LoVo (cell line): ENCODE measurements around the gene ARPC1A.
"Not testable (repeated sequence)": the region's sequence is repeated elsewhere in the genome, so short reads cannot be mapped to it uniquely, and the experiment has no call there.

Experiments used
- DNase-seq: peaks from one replicate; pipeline ENCODE4 v3.0.0-alpha.2; 2016; ENCODE audit warnings: low spot score

ARPC1A gene

DNA sequence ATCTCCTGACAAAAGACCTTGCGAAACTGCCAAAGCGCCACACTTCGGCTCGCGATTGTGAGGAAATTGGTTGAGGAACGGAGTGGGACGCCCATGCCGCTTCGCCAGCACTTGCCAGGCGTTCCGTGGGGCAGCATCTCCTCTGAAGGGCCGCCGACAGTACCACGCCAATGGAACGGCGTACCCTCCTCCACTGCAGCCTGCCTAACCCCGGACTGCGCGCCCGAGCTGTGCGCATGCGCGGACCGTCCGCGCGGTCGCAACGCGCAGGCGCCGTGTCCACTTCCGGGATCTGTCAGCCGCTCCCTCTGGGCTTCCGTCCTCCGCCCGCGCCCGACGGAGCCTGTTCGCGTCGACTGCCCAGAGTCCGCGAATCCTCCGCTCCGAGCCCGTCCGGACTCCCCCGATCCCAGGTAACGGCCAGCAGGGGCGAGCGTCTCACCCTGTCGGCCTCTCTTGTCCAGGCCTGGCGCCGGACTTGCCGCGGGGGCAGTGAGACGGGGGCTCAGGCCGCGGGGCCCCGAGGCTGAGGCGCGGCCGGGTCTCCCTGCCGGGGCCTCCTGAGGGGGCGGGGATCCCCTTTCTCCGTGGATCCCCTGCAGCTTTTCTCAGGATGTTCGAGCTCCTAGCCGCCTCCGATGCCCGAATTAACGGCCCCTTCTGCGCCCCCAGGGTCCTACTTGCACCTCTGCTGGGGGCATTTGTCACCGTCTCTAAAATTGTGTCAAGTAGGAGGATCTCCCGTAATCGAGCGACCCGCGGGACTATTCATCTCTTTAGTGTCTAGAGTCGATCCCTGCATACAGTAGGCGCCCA lies at the start of gene ARPC1A:
Gene ARPC1A (plus strand): TSS at position 307 of the 816 bp plus-strand sequence. CDS start 7,456 bp downstream, outside the sequence.
- DNase-seq = peak; percentile 99

- DNase-seq = no peak
Observed at GRCh38 chr7:99278180-99278579, 47.5 kb upstream of the ARPC1A start.

DNA sequence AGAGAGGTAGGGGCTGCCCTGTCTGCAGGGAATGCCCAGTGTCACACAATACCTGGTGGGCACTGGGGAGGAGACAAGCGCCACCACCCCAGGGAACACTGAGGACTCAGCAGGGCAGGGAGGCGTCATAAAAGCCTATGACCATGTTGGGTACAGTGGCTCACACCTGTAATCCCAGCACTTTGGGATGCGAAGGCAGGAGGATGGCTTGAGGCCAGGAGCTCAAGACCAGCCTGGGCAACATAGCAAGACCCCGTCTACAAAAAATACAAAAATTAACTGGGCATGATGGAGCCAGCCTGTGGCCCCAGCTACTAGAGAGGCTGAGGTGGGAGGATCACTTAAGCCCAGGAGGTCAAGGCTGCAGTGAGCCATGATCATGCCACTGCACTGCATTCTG lies 41.5 kb upstream of the ARPC1A start:
- DNase-seq = not testable (repeated sequence)

DNA sequence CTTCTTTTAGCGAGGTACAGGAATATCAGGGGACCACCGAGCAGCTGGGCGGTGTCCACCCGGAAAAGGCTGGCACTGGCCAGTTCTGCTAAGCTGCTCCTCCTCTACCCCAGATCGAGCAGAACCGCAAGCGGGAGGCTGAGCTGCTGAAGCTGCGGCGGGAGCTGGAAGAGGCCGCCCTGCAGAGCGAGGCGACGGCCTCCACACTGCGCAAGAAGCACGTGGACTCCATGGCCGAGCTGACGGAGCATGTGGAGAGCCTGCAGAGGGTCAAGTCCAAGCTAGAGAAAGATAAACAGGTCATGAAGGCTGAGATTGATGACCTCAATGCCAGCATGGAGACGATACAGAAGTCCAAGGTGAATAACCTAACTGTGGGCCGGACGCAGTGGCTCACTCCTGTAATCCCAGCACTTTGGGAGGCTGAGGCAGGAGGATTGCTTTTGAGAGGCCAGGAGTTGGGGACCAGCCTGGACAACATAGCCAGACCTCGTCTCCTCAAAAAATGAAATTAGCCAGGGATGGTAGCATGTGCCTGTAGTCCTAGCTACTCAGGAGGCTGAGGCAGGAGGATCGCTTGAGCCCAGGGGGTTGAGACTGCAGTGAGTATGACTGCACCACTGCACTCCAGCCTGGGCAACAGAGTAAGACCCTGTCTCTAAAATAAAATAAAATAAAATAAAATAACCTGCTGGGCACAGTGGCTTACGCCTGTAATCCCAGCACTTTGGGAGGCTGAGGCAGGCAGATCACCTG lies 37.7 kb upstream of the ARPC1A start:
- no peak for DNase-seq

GRCh38 chr7:99289185-99289584 lies 36.5 kb upstream of the ARPC1A start:
- DNase-seq = no peak

GRCh38 chr7:99290148-99290547 lies 35.5 kb upstream of the ARPC1A start:
- not testable (repeated sequence) for DNase-seq

DNA sequence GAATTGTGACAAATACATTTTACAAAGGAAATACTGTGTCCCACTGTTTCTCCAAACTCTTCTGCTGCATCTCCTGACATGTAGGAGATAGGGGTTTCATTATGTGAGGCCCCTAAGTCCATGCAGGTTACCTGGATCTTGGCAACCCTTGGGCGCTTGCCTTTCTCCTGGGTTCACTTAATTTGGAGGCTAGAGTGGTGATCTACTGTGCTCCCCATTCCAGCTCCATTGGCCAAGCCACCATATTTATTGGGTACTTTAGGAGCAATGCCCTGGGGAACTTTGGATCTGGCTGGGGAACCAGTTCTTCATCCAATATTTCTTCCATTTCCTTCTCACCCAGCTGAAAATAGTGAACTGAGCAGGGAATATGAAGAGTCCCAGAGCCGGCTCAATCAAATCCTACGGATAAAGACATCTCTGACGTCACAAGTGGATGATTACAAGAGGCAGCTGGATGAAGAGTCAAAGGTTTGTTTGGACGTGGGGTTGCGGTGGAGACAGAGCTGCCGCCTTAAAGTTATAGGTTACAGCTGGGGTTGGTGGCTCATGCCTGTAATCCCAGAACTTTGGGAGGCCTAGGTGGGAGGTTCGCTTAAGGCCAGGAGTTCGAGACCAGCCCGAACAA lies 34.6 kb upstream of the ARPC1A start:
- DNase-seq = no peak

- DNase-seq = no peak
Observed at GRCh38 chr7:99292127-99292526, 33.6 kb upstream of the ARPC1A start.

DNA sequence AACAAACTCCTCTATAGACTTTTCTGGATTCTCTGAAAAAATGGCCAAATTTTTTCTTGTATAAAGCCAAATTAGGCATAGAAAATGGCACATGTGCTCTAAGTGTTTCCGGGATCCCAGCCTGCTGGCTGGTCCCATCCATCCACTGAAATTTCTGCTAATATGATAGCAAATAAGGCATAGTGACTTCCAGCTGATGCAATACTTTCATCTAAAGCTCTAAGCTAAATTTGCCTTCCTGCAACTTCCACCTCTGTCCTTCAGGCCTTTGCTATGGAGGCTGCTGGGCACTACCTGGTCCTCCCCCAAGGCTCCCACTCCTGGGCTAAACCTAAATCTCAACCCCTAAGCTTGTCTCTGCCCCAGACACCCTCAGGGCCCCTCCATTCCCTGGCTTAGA lies 32.5 kb upstream of the ARPC1A start:
- DNase-seq = no peak

GRCh38 chr7:99293650-99294049 lies 32.0 kb upstream of the ARPC1A start:
- no peak for DNase-seq

GRCh38 chr7:99296471-99296870 lies 29.2 kb upstream of the ARPC1A start:
- no peak for DNase-seq

GRCh38 chr7:99301496-99301895 lies 24.2 kb upstream of the ARPC1A start:
- DNase-seq = no peak

GRCh38 chr7:99305473-99306260 lies 20.0 kb upstream of the ARPC1A start:
- no peak for DNase-seq

- no peak for DNase-seq
Observed at GRCh38 chr7:99308461-99309074, 17.1 kb upstream of the ARPC1A start.

DNA sequence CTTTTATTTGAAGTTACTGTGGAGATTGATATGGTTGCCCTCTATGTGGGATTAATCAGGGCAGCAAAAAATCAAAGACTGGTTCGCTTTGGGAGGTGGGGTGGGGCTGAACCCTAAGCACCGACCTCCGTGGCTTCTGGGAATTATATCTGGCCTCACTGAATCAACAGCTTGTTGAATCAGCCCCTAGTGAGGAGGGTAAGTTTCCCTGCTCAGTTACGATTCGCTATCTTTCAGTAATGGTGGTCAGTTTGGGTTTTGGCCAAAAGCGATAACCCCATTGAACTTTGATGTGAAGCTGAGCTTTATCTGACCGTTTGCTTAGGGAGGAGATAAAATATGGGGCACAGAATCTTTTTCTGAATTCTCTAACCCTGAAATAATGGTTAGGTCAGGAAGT lies 16.6 kb upstream of the ARPC1A start:
- no peak for DNase-seq

DNA sequence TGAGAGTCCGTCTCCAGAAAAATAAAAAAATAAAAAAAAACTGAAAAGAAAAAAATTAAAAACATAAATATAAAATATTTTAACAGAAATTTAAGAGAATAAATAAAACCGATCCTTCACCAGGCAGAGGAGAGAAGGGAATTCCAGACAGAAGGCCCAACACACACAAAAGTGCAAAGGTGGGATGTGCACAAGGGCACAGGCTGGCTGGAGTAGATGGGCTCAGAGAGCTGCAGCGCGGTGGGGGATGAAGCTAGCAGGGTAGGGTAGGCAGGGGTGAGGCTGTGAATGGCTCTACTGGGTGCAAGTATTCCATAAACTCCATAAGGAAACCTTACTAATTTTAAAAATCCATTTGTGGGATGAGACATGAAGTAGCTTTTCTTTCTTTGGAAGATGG lies 15.7 kb upstream of the ARPC1A start:
- DNase-seq = no peak

GRCh38 chr7:99311702-99312101 lies 14.0 kb upstream of the ARPC1A start:
- no peak for DNase-seq

GRCh38 chr7:99312316-99313203 lies 13.1 kb upstream of the ARPC1A start:
- peak; percentile 75 for DNase-seq

DNA sequence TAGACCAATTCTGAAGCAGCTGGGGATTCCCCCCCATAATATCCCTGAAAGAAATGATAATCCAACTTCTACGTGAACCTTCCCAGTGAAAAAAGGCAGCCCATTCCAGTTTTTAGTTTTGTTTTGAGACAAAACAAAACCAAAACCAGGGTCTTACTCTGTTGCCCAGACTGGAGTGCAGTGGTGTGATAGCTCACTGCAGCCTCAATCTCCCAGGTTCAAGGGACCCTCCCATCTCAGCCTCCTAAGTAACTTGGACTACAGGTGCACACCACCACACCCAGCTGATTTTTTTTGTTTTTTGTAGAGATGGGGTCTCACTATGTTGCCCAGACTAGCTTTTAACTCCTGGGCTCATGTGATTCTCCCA lies 12.5 kb upstream of the ARPC1A start:
- DNase-seq = no peak

DNA sequence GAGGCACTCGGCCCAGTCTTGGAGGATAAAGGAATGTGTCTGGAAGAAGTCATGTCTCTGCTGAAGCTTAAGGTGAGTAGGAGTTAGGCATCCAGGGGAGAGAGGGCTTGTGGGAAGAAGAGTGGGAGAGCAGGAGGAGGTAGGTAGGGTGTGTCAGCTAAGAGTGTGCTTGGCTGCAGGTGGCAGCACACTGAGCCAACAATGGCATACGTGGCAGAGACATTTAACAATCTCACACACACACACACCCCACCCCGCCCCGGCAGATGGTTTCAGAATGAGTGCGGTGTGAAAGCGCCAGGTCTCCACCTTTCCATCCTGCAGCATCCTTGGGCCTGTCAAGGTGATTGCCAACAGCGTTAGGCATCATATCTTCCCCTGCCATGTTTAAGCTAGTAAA lies 11.2 kb upstream of the ARPC1A start:
- DNase-seq = peak; percentile 46

- DNase-seq = no peak
Observed at GRCh38 chr7:99320371-99320770, 5.3 kb upstream of the ARPC1A start.
